Stimulated activated CD4-positive, alpha-beta T cell treated with anti-CD3 and anti-CD28 coated beads, TNF-alpha, amount 100 ng/mL, for 4 hours (primary cell): ENCODE measurements around the gene JSRP1.

ENCODE experiments used
- DNase-seq, 3 experiments: peaks; one replicate each; pipeline ENCODE4 v3.0.0-alpha.2; 2020; ENCODE audit warnings: low read depth in 3 of 3

Gene JSRP1

DNA sequence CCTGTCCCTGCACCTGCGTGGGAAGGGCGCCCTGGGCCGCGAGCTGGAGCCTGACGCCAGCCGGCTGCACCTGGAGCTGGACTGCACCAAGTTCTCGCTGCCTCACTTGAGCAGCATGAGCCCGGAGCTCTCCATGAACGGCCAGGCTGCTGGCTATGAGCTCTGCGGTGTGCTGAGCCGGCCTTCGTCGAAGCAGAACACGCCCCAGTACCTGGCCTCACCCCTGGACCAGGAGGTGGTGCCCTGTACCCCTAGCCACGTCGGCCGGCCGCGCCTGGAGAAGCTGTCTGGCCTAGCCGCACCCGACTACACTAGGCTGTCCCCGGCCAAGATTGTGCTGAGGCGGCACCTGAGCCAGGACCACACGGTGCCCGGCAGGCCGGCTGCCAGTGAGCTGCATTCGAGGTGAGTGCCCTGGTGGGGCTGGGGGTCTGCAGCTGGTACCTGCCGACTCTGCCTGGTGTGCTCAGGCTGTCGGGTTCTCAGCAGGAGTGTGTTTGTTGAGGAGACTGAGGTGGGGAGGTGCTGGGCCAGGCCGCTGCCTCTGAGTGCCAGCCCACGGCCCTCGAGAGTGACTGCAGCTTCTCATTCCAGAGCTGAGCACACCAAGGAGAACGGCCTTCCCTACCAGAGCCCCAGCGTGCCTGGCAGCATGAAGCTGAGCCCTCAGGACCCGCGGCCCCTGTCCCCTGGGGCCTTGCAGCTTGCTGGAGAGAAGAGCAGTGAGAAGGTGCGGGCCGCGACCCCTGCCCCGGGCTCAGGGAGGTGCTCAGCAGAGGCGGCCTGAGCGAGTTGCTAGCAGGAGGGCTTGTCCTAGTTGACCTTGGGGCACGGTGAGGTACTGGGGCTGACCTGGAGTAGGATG is 39.6 kb downstream of the JSRP1 start:
- no peak for DNase-seq

DNA sequence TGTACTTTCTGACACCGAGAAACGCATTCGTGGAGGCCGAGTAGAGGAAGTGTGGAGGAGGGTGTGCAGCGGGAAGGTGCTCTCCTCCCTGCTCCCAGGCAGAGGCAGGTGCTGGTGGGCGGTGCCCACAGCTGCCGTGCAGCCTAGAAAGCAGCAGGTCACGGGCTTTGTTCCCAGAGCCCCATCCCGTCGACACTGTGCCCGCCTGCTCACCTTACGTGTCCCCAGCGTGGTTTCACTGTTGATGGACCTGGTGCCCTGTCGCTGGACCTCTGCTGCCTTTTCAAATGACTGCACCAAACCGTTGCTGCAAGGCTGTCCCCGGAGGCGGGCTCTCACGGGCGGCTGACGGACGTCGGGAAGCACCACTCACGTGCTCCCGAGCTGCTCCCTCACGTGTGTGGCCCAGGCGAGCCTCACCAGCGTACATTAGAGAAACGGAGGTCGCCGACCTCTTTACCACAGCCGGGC is 40.9 kb downstream of the JSRP1 start:
- no peak for DNase-seq

DNA sequence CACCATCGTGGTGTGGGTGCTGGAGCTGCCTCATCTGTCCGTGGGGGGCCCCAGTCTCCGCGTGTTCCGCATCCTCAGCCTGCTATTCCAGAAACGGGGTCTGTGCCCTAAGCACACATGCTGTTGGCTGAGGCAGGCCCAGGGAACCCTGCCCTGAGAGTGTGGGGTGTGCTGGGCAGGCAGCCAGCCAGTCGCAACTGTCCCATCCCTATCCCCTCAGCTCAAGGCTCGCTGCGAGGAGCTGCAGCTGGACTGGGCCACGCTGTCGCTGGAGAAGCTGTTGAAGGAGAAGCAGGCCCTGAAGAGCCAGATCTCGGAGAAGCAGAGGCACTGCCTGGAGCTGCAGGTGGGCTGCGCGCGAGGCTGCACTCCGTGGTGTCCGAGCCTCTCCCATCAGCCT is 42.0 kb downstream of the JSRP1 start:
- DNase-seq, result no peak

DNA sequence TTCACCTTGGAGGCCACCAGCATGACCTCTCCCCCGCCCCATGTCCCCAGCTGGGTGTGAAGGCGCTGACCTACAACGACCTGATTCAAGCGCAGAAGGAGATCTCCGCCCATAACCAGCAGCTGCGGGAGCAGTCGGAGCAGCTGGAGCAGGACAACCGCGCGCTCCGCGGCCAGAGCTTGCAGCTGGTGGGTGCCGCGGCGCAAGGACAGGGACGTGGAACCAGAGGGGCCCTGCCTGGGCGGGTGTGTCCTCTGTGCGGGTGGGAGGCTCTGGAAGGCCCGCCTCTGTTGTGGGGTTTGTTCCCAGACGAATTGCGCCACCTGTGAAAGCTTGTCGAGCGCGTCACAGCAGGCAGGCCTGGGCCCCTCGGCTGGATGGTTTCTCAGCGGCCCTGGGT is 42.4 kb downstream of the JSRP1 start:
- DNase-seq, result no peak

DNA sequence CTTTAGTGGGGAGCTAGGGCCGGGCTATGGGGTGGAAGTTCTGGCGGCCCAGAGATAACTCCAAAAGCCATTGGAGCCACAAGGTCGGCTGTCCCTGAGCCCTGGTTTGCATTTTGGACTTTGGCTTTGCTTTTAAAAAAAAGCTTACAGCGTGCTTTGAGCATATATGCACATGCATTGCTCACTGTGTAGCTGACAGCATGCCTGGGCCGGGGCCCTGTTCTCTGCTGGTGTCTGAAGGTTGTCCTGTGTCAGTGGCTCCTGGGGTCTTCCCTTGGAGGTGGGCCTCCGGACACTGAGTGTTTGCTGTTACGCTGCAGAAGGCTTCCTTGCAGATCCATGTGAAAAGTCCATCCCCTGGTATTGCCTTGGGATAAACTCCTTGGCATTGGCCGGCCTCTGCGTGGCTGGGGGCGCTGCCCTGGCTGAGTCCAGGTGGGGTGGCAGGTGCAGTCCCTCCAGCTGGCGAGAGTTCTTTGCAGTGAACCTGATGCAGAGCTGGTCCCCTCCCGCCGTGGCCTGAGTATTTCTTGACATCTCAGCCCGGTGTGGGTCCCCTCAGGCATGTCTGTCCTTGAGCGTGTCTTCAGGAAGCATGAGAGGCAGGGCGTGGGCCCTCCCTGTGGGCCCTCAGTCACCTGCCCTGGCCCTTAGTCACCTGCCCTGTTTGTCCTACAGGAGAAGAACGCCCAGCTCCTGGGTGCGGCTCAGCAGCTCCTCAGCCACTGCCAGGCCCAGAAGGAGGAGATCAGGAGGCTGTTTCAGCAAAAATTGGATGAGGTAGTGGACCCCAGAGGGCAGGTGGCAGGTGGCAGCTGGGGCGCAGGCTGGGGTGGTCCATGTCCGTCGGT is 43.1 kb downstream of the JSRP1 start:
- no peak for DNase-seq

DNA sequence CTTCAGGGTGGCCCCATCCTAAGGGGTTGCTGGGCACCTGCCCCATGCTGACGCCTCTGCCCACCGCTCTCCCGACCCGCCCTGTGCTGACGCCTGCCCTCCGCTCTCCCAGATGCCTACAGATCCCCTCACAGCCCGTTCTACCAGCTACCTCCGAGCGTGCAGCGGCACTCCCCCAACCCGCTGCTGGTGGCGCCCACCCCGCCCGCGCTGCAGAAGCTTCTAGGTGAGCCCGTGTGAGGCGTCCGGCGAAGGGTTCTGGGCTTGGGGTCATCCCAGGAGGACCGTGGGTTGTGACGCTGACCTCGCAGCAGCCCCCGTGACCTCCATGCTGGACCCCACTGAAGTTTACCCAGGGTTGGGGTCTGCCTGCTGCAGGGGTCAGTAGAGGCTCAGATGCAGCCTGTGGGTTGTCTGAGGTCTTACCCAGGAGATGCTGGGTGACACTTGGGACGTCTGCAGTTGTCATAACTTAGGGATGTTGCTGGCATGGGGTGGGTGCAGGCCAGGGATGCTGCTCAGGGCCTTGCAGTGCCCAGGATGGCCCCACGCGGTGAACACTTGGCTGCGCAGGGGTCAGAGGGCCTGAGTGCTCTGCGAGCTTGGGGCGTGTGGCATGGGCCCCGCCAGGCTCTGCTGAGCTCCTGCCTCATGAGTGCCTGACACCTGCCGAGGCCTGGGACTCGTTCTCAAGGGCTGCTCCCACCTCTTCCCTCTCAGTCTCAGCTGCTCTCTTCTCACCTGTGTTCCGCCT is 45.1 kb downstream of the JSRP1 start:
- no peak for DNase-seq

DNA sequence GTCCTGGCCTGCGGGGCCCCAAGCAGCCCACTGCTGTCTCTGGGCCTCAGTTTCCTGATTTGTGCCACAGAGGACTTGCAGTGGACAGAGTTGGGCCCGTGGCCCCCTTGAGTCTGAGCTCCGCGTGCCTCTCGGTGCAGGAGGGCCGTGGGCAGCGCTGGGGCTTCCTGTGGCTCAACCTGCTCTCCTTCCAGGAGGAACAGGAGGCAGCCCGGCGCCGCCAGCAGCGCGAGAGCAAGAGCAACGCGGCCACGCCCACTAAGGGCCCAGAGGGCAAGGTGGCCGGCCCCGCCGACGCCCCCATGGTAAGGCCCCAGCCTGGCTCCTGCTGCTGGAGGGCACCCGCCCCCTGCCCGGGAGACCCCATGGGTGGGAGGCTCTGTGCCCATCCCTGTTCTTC is 46.0 kb downstream of the JSRP1 start:
- DNase-seq, result no peak

DNA sequence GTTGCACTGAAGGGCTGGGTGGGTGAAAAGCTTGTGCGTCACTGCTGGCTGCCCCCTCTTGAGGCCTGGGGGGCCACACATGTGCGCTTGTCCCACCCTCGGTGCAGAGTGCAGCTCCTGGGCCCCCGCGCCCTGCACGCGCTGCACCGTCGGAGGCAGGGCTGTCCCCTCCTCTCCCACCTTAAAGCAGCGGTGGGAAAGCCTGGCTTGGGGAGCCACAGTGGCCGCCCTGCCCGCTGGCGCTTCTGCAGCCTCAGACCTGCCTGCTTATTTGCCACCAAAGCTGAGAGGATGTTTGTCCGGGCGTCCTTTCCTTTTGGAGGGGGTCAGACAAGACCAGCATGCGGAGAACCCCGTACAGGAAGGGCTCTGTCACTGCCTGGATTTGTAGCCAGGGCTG is 46.8 kb downstream of the JSRP1 start:
- DNase-seq, result no peak

DNA sequence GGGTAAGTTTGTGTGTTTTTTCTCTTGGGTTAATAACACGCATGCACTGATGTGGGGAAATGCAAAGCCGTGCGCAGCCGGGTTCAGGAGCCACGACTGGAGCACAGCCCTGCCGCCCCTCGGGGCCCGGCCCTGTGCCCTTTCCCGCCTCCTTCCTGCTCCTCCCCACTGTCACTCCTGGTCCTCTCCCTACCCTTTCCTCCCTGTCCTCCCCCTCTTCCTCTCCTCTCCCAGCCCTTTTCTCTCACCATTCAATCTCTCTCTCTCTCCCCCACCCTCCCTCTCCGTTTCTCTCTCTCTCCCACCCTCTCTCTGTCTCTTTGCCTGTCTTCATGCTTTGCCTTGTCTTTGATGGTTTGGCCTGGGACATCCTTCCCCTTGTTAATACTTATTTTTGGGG is 47.2 kb downstream of the JSRP1 start:
- DNase-seq, result no peak

DNA sequence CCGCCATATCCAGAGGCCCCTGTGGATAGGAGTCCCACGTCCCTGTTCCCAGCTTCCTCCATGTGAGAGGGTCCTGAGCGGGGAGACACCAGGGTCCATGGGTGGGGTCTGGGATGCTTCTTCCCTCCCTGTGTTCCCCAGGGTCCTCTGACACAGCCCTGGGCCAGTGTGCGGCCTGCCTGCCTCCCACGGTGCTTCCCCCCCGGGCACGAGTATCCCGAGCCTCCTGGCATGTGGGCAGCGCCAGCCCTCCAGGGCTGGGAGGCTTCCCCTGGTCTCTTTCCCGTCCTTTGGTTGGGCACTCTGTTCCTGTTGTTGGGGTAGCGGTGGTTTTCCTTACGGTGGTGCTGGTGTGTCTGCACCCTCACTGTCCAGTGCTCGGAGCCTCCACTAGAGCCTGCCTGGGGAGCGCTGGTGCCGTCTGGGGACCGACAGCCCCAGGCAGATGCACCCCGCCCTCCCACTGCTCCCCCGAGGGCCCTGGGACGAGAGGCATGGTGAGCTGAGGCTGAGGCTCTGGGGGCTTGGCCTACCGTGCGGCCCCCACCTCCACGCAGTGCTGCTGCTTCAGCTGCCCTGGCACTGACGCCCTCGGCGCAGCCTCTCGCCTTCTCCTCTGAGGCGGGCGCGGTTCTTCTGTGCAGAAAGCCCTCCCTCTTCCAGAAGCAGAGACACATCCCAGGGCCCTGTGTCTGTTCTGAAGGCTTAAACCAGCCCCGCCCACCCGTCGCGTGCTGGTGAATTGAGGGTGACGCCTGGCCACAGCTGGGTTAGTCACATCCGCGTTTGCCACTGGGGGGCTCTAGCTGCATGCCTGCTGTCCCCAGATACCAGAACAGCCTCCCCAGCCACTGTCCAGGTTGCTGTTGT is 48.0 kb downstream of the JSRP1 start:
- no peak for DNase-seq

DNA sequence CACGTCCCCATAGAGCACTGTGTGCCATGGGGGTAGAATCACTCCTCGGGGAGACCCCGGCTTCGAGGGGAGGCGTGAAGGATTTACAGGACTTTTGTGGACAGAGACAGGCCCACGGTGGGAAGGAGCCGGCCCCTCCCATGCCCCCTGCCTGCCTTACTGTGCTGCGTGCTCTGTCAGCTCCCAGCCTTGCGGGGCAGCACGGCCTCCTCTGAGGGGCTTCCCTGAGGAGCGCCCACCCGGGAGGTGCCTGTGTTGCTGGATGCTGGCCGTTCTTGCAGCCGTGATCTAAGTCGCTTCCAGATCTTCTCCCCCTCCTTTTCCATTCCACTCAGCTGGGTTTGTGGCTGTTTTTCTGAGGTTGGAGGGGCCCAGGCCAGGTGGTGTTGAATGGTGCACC is 49.2 kb downstream of the JSRP1 start:
- DNase-seq, result no peak

DNA sequence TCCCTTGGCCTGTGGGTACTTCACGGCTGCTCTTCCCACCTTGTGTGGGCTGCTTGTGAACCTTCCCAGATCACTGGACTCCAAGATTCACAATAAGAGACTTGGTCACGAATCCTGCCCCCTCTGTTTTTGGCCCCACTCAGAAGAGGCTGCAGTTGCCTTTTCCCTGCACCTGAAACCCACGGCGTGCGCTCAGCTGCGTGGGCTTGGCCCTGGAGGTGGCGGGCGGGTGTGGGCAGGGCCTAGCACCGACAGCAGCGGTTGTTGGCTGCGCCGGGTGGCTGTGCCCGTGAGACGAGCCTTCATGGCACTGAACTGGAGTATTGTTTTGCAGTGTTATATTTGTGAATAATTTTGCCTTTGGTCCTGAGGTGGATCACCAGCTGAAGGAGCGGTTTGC is 53.9 kb downstream of the JSRP1 start:
- no peak for DNase-seq
